Upper lobe of left lung (tissue), 6 donors: ENCODE measurements around the gene AQP12A. TPM values are rescaled to one million over a fixed set of nuclear protein-coding genes. Genes with fewer than 3 reads are reported as not detected.
A peak's percentile ranks its signal among the peaks of the same experiment; 100 is the strongest.

Experiments
- ATAC-seq, 2 donors: fragments of 200-7000 bp; cut with Tn5 transposase; one replicate each; pipeline ENCODE4 v1.9.1; 2022; ENCODE audit warnings: mild to moderate bottlenecking in 2 of 2, moderate library complexity in 2 of 2; ENCODE audit not compliant: low FRiP score in 2 of 2
- DNase-seq, 2 donors: peaks; one replicate each; pipeline ENCODE4 v3.0.0-alpha.2; 2019 to 2020
- H3K27ac ChIP-seq, 4 donors: fragments of 200-600 bp; sonication (generic); one replicate each; pipeline ENCODE4 v1.5.1; 2016 to 2019
- H3K27me3 ChIP-seq, 4 donors: fragments of 200-600 bp; sonication (generic); one replicate each; pipeline ENCODE4 v1.5.1; 2017 to 2019
- H3K36me3 ChIP-seq, 4 donors: fragments of 200-600 bp; sonication (generic); one replicate each; pipeline ENCODE4 v1.5.1; 2016 to 2019
- H3K4me1 ChIP-seq, 4 donors: fragments of 200-600 bp; sonication (generic); one replicate each; pipeline ENCODE4 v1.5.1; 2018 to 2019
- H3K4me3 ChIP-seq, 4 donors: fragments of 200-600 bp; sonication (generic); one replicate each; pipeline ENCODE4 v1.5.1; 2017 to 2019; ENCODE audit warnings: mild to moderate bottlenecking in 2 of 4, moderate library complexity in 1 of 4
- H3K9me3 ChIP-seq, 4 donors: fragments of 200-600 bp; sonication (generic); one replicate each; pipeline ENCODE4 v1.5.1; 2018 to 2019
- CTCF ChIP-seq, 6 experiments: fragments of 450-650 bp in 4 of 6; fragments of 200-600 bp in 2 of 6; sonication (generic) in 2 of 6; IDR thresholded peaks; one replicate each; pipeline ENCODE4 v1.5.1; 2016 to 2019; ENCODE audit warnings: antibody characterized with exemption in 6 of 6
- EP300 ChIP-seq, 4 donors: sonication (generic); formaldehyde crosslinking; IDR thresholded peaks; one replicate each; pipeline ENCODE4 v1.5.1; 2017; ENCODE audit warnings: antibody characterized with exemption in 4 of 4, control low read depth in 2 of 4
- POLR2A ChIP-seq, 4 donors: fragments of 450-650 bp; IDR thresholded peaks; one replicate each; pipeline ENCODE4 v1.5.1; 2016 to 2017; ENCODE audit warnings: antibody characterized with exemption in 4 of 4, mild to moderate bottlenecking in 2 of 4
- POLR2AphosphoS5 ChIP-seq, 2 donors: sonication (generic); formaldehyde crosslinking; IDR thresholded peaks; one replicate each; pipeline ENCODE4 v1.5.1; 2017; ENCODE audit warnings: antibody characterized with exemption in 2 of 2
- WGBS, 2 donors: methylation state at CpG; one replicate each; pipeline ENCODE4 v1.1.5; 2017 to 2018; 5-methylcytosine and 5-hydroxymethylcytosine counted together
- total RNA-seq, 6 donors: library from RNA; depleted of rRNA in 4 of 6; stranded (reverse); fragments of >200 nt in 4 of 6; gene quantifications; one replicate each; pipeline versions ENCODE4 v1.1.0 to v1.2.1, GENCODE V29; 2016 to 2021
- donor health status: DM: no; HTN: no; CAD: no; lungs with moderate emphysema.
- donor health status: DM: no; HTN: yes; CAD: no; lungs with severe emphysema.

The AQP12A gene
- total RNA-seq, 6 donors from 2014 or later: not detected

- DNase-seq: peak in 1 of 2 donors; percentile 71
- 79 to 85% methylated on average over 16 to 18 of the region's 18 CpGs for WGBS, 2 donors
- no peak for TF ChIP-seq POLR2A (IDR thresholded peaks at IDR 0.05)
- TF ChIP-seq POLR2AphosphoS5 (IDR thresholded peaks at IDR 0.05): no peak
- no peak for TF ChIP-seq EP300 (IDR thresholded peaks at IDR 0.05)
- TF ChIP-seq CTCF (IDR thresholded peaks at IDR 0.05): no peak
Measured at GRCh38 chr2:240741091-240741490, 49.4 kb downstream of the AQP12A start.

GRCh38 chr2:240742602-240743095, 51.0 kb downstream of the AQP12A start:
- ATAC-seq (no peak), DNase-seq (peak in 1 of 2 donors; percentile 62)
- Histone ChIP-seq H3K4me1 (no peaks in the 10 kb centered on the region), H3K27me3 (no peaks in the 10 kb centered on the region), H3K27ac (no peak overlapping the region), H3K4me3 (no peak overlapping the region), H3K9me3 (no peaks in the 10 kb centered on the region), H3K36me3 (no peaks in the 10 kb centered on the region)
- TF ChIP-seq CTCF (IDR thresholded peaks at IDR 0.05): no peak
- 69 to 87% methylated on average over 2 to 13 of the region's 13 CpGs for WGBS, 2 donors

More at GRCh38 chr2:240741091-240741490, 49.4 kb downstream of the AQP12A start:
- no peaks in the 10 kb centered on the region for H3K27me3 ChIP-seq
- no peak overlapping the region for H3K4me3 ChIP-seq
- H3K36me3 ChIP-seq: no peaks in the 10 kb centered on the region
- H3K9me3 ChIP-seq: no peaks in the 10 kb centered on the region
- ATAC-seq: no peak
- no peaks in the 10 kb centered on the region for H3K4me1 ChIP-seq
- H3K27ac ChIP-seq: no peak overlapping the region

- no peak overlapping the region for H3K4me3 ChIP-seq
- H3K4me1 ChIP-seq: no peaks in the 10 kb centered on the region
- H3K36me3 ChIP-seq: no peaks in the 10 kb centered on the region
- no peaks in the 10 kb centered on the region for H3K9me3 ChIP-seq
- WGBS, 2 donors: 88 to 94% methylated on average over 8 to 14 of the region's 15 CpGs
- no peak for ATAC-seq
- peak in 1 of 2 donors; percentile 56 for DNase-seq
- no peak overlapping the region for H3K27ac ChIP-seq
- H3K27me3 ChIP-seq: no peaks in the 10 kb centered on the region
- no peak for TF ChIP-seq CTCF (IDR thresholded peaks at IDR 0.05)
- no peak for TF ChIP-seq POLR2AphosphoS5 (IDR thresholded peaks at IDR 0.05)
- TF ChIP-seq EP300 (IDR thresholded peaks at IDR 0.05): no peak
- no peak for TF ChIP-seq POLR2A (IDR thresholded peaks at IDR 0.05)
Measured at GRCh38 chr2:240745456-240745855, 53.8 kb downstream of the AQP12A start.

GRCh38 chr2:240745962-240746361, 54.3 kb downstream of the AQP12A start:
- 82 to 86% methylated on average over 14 to 15 of the region's 15 CpGs for WGBS, 2 donors
- DNase-seq: peak in 1 of 2 donors; percentile 55
- Histone ChIP-seq H3K36me3 (no peaks in the 10 kb centered on the region), H3K27me3 (no peaks in the 10 kb centered on the region), H3K27ac (no peak overlapping the region), H3K9me3 (no peaks in the 10 kb centered on the region), H3K4me1 (no peaks in the 10 kb centered on the region), H3K4me3 (no peak overlapping the region)
- no peak for ATAC-seq
- TF ChIP-seq CTCF (IDR thresholded peaks at IDR 0.05) (no peak), EP300 (IDR thresholded peaks at IDR 0.05) (no peak), POLR2AphosphoS5 (IDR thresholded peaks at IDR 0.05) (no peak), POLR2A (IDR thresholded peaks at IDR 0.05) (no peak)

GRCh38 chr2:240746671-240747070, 55.0 kb downstream of the AQP12A start:
- Histone ChIP-seq H3K4me1 (no peaks in the 10 kb centered on the region), H3K36me3 (no peaks in the 10 kb centered on the region), H3K27me3 (no peaks in the 10 kb centered on the region), H3K4me3 (no peak overlapping the region), H3K27ac (no peak overlapping the region), H3K9me3 (no peaks in the 10 kb centered on the region)
- 90 to 97% methylated on average over 16 of the region's 16 CpGs for WGBS, 2 donors
- peak in 1 of 2 donors; percentile 60 for DNase-seq
- no peak for ATAC-seq
- no peak for TF ChIP-seq EP300 (IDR thresholded peaks at IDR 0.05)
- TF ChIP-seq POLR2A (IDR thresholded peaks at IDR 0.05): no peak
- TF ChIP-seq CTCF (IDR thresholded peaks at IDR 0.05): no peak
- TF ChIP-seq POLR2AphosphoS5 (IDR thresholded peaks at IDR 0.05): no peak
